ENCODE measurements around the gene NCOA7. TPM values are rescaled to one million over a fixed set of nuclear protein-coding genes. Genes with fewer than 3 reads are reported as not detected.
"Not testable (repeated sequence)": the region's sequence is repeated elsewhere in the genome, so short reads cannot be mapped to it uniquely, and the experiment has no call there.

Gene NCOA7
- total and polyA plus RNA-seq, 10 of the 15 experiments (the other 5 are each of a cell fraction or from before 2014, with no cell fraction given), result 18.9 to 50.3 (median 34.2) TPM

- TF ChIP-seq, protein P1, sequence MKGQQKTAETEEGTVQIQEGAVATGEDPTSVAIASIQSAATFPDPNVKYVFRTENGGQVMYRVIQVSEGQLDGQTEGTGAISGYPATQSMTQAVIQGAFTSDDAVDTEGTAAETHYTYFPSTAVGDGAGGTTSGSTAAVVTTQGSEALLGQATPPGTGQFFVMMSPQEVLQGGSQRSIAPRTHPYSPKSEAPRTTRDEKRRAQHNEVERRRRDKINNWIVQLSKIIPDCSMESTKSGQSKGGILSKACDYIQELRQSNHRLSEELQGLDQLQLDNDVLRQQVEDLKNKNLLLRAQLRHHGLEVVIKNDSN (IDR thresholded peaks at IDR 0.05; ENCODE audit: borderline replicate concordance, extremely low read length, insufficient read depth, low read depth, low read length), result no peak
- TF ChIP-seq, protein P2, sequence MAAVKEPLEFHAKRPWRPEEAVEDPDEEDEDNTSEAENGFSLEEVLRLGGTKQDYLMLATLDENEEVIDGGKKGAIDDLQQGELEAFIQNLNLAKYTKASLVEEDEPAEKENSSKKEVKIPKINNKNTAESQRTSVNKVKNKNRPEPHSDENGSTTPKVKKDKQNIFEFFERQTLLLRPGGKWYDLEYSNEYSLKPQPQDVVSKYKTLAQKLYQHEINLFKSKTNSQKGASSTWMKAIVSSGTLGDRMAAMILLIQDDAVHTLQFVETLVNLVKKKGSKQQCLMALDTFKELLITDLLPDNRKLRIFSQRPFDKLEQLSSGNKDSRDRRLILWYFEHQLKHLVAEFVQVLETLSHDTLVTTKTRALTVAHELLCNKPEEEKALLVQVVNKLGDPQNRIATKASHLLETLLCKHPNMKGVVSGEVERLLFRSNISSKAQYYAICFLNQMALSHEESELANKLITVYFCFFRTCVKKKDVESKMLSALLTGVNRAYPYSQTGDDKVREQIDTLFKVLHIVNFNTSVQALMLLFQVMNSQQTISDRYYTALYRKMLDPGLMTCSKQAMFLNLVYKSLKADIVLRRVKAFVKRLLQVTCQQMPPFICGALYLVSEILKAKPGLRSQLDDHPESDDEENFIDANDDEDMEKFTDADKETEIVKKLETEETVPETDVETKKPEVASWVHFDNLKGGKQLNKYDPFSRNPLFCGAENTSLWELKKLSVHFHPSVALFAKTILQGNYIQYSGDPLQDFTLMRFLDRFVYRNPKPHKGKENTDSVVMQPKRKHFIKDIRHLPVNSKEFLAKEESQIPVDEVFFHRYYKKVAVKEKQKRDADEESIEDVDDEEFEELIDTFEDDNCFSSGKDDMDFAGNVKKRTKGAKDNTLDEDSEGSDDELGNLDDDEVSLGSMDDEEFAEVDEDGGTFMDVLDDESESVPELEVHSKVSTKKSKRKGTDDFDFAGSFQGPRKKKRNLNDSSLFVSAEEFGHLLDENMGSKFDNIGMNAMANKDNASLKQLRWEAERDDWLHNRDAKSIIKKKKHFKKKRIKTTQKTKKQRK (IDR thresholded peaks at IDR 0.05; ENCODE audit: low read depth, low read length), result no peak
- no peak for TF ChIP-seq BACH1 (IDR thresholded peaks at IDR 0.05; ENCODE audit: borderline replicate concordance)
- no peak for TF ChIP-seq SP1 (IDR thresholded peaks at IDR 0.05; ENCODE audit: low read depth, low read length)
- TF ChIP-seq, protein P3, sequence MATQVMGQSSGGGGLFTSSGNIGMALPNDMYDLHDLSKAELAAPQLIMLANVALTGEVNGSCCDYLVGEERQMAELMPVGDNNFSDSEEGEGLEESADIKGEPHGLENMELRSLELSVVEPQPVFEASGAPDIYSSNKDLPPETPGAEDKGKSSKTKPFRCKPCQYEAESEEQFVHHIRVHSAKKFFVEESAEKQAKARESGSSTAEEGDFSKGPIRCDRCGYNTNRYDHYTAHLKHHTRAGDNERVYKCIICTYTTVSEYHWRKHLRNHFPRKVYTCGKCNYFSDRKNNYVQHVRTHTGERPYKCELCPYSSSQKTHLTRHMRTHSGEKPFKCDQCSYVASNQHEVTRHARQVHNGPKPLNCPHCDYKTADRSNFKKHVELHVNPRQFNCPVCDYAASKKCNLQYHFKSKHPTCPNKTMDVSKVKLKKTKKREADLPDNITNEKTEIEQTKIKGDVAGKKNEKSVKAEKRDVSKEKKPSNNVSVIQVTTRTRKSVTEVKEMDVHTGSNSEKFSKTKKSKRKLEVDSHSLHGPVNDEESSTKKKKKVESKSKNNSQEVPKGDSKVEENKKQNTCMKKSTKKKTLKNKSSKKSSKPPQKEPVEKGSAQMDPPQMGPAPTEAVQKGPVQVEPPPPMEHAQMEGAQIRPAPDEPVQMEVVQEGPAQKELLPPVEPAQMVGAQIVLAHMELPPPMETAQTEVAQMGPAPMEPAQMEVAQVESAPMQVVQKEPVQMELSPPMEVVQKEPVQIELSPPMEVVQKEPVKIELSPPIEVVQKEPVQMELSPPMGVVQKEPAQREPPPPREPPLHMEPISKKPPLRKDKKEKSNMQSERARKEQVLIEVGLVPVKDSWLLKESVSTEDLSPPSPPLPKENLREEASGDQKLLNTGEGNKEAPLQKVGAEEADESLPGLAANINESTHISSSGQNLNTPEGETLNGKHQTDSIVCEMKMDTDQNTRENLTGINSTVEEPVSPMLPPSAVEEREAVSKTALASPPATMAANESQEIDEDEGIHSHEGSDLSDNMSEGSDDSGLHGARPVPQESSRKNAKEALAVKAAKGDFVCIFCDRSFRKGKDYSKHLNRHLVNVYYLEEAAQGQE (IDR thresholded peaks at IDR 0.05; ENCODE audit: low read depth, low read length), result no peak
- no peak for TF ChIP-seq CTCF (IDR thresholded peaks at IDR 0.05 in 2 of 3, conservative IDR thresholded peaks at IDR 0.05 in 1 of 3; ENCODE audit: control insufficient read depth in 2 of 3, extremely low read depth in 1 of 3, insufficient read depth in 1 of 3, low read depth in 3 of 3, low read length in 3 of 3)
- TF ChIP-seq, protein P4, sequence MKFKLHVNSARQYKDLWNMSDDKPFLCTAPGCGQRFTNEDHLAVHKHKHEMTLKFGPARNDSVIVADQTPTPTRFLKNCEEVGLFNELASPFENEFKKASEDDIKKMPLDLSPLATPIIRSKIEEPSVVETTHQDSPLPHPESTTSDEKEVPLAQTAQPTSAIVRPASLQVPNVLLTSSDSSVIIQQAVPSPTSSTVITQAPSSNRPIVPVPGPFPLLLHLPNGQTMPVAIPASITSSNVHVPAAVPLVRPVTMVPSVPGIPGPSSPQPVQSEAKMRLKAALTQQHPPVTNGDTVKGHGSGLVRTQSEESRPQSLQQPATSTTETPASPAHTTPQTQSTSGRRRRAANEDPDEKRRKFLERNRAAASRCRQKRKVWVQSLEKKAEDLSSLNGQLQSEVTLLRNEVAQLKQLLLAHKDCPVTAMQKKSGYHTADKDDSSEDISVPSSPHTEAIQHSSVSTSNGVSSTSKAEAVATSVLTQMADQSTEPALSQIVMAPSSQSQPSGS (IDR thresholded peaks at IDR 0.05; ENCODE audit: low read length), result no peak
- no peak for TF ChIP-seq RBBP5 (conservative IDR thresholded peaks at IDR 0.05)
Observed at GRCh38 chr6:125846292-125847024, 55.7 kb downstream of the NCOA7 start (continued).

DNA sequence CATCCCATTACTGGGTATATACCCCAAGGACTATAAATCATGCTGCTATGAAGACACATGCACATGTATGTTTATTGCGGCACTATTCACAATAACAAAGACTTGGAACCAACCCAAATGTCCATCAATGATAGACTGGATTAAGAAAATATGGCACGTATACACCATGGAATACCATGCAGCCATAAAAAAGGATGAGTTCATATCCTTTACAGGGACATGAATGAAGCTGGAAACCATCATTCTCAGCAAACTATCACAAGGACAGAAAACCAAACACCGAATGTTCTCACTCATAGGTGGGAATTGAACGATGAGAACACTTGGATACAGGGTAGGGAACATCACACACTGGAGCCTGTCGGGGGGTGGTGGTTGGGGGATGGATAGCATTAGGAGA is 57.5 kb downstream of the NCOA7 start:
- FAIRE-seq; BruUV-seq (replicated peaks); H3K9me3 ChIP-seq (replicated peaks; ENCODE audit: control insufficient read depth, insufficient read depth, low read length); in situ Hi-C loops (cut with MboI); H3K4me1 ChIP-seq (ENCODE audit: control insufficient read depth, insufficient read depth, low read length); H3K4me3 ChIP-seq; intact Hi-C loops (cut with micrococcal nuclease; ENCODE audit: unreplicated experiment); H3K27me3 ChIP-seq (replicated peaks in 1 of 2; ENCODE audit: control insufficient read depth in 2 of 2, insufficient read depth in 2 of 2, low read length in 1 of 2); POLR2A ChIA-PET; H3K4me2 ChIP-seq (ENCODE audit: control insufficient read depth, insufficient read depth); DNase-seq (ENCODE audit: low read depth, low spot score); H2AFZ ChIP-seq (ENCODE audit: control insufficient read depth, low read depth, low read length); H3K9ac ChIP-seq (ENCODE audit: control insufficient read depth, insufficient read depth, low read length); H3K36me3 ChIP-seq (ENCODE audit: control insufficient read depth in 2 of 2, insufficient read depth in 2 of 2, low read length in 1 of 2); H3K79me2 ChIP-seq (ENCODE audit: control insufficient read depth, insufficient read depth, low read length); ATAC-seq; H3K27ac ChIP-seq (ENCODE audit: control insufficient read depth, insufficient read depth); H4K20me1 ChIP-seq (ENCODE audit: control insufficient read depth, insufficient read depth): not testable (repeated sequence)
- WGBS (ENCODE audit: insufficient coverage, insufficient replicate concordance, low lambda C conversion rate, missing lambda C conversion rate), result 97% methylated on average over 5 of the region's 5 CpGs
- RAD21 ChIA-PET (ENCODE audit: unreplicated experiment), result interaction anchor here (0.6 to 1.5 kb wide), 2 partner anchors 15 to 1469 kb away, joined by 3 to 4 read pairs; no protein-coding TSS in a partner anchor
- CTCF ChIA-PET, result interaction anchor here (2.3 kb wide), 1 partner anchor 10 kb away, joined by 6 read pairs; no protein-coding TSS in a partner anchor
- SMC1A ChIA-PET (ENCODE audit: uncharacterized antibody, unreplicated experiment), result interaction anchor here (1.0 kb wide), 1 partner anchor 15 kb away, joined by 5 read pairs; no protein-coding TSS in a partner anchor

Data from GM12878 (cell line).